ENCODE results near the gene SEMA3F. TPM values are rescaled to one million over a fixed set of nuclear protein-coding genes. Genes with fewer than 3 reads are reported as not detected.

Gene SEMA3F
- total and polyA plus RNA-seq, 2 of the 4 experiments (the other 2 are of a cell fraction) = 7.3 to 23.3 TPM

- intact Hi-C loops (cut with micrococcal nuclease) (loop anchor here (5.0 kb wide), 1 partner anchor 318 kb away; no protein-coding TSS in a partner anchor), dilution Hi-C loops (cut with HindIII; ENCODE audit: low sequenced_read_pairs, unreplicated experiment) (no loop called here), in situ Hi-C loops (cut with MboI; ENCODE audit: low sequenced_read_pairs) (loop anchor here (5.0 kb wide), 2 partner anchors 32 to 48 kb away; partner anchors contain the start of gene GNAT1)
- ChIA-PET CTCF (interaction anchor here (0.6 to 2.7 kb wide), 3 partner anchors 15 to 1995 kb away, joined by 3 to 22 read pairs (median 5); no protein-coding TSS in a partner anchor), POLR2A (ENCODE audit: unreplicated experiment) (no interaction called here)
- Histone ChIP-seq H3K4me2 (ENCODE audit: low read depth, low read length) (no peak overlapping the region), H2AK5ac (ENCODE audit: low read depth, low read length) (no peak overlapping the region), H4K8ac (ENCODE audit: low read depth in 2 of 2, low read length in 2 of 2) (no peak overlapping the region), H3K4ac (ENCODE audit: low read depth, low read length) (no peak overlapping the region), H2AK9ac (replicated peaks; ENCODE audit: low read depth, low read length, poor library complexity) (no peak overlapping the region), H3K36me3 (ENCODE audit: control insufficient read depth, insufficient read depth, low read length) (no peaks in the 10 kb centered on the region), H2BK15ac (ENCODE audit: low read depth, low read length) (no peak overlapping the region), H2AFZ (replicated peaks; ENCODE audit: low read length, poor library complexity) (no peak overlapping the region), H3K27ac (ENCODE audit: insufficient read depth, low read length) (no peak overlapping the region), H3K4me1 (ENCODE audit: control insufficient read depth, insufficient read depth, low read length) (peaks cover 7% of the 10 kb centered on the region), H2BK5ac (ENCODE audit: low read depth, low read length, poor library complexity, severe bottlenecking) (no peak overlapping the region), H3K79me1 (ENCODE audit: low read depth in 1 of 2, low read length in 2 of 2) (peaks cover 0 to 10% of the 10 kb centered on the region in 2 experiments; a peak in 2 of 4 replicates), H2BK20ac (ENCODE audit: low read depth, low read length) (no peak overlapping the region), H3K9me3 (ENCODE audit: control insufficient read depth, insufficient read depth, low read length) (no peaks in the 10 kb centered on the region), H3K18ac (ENCODE audit: low read depth, low read length) (no peak overlapping the region), H3K14ac (replicated peaks; ENCODE audit: low read depth, low read length) (no peak overlapping the region), H3K56ac (ENCODE audit: extremely low read depth, insufficient read depth, low read length) (no peak overlapping the region), H3K23ac (ENCODE audit: low read depth, low read length) (no peak overlapping the region), H4K5ac (ENCODE audit: low read depth, low read length) (no peak overlapping the region), H2BK120ac (ENCODE audit: low read depth, low read length) (no peak overlapping the region), H4K20me1 (ENCODE audit: insufficient read depth, low read length) (no peaks in the 10 kb centered on the region), H3K9ac (ENCODE audit: low read depth, low read length) (no peak overlapping the region), H4K91ac (ENCODE audit: insufficient read depth, low read depth, low read length) (no peak overlapping the region), H3K27me3 (ENCODE audit: control insufficient read depth, insufficient read depth, low read length) (peaks cover 3% of the 10 kb centered on the region; the same call in 1 of the 2 replicates), H3K4me3 (ENCODE audit: insufficient read depth, low read depth, low read length) (no peak overlapping the region), H3K9me1 (ENCODE audit: insufficient read depth, low read length) (peaks cover 4% of the 10 kb centered on the region; the same call in 1 of the 2 replicates)
- WGBS, 2 experiments (ENCODE audit: extremely low coverage in 2 of 2, insufficient read length in 1 of 2) = 59% methylated on average over 5 of the region's 5 CpGs; no CpG with 5 or more reads in 1 of the 2 experiments
- DNase-seq = no peak
- TF ChIP-seq MAZ (IDR thresholded peaks at IDR 0.05; ENCODE audit: borderline replicate concordance, low read depth, low read length) (no peak), POLR2A (IDR thresholded peaks at IDR 0.05; ENCODE audit: low read depth, low read length) (no peak), SMC3 (IDR thresholded peaks at IDR 0.05; ENCODE audit: low read depth, low read length) (no peak)
- TF ChIP-seq, protein P1, sequence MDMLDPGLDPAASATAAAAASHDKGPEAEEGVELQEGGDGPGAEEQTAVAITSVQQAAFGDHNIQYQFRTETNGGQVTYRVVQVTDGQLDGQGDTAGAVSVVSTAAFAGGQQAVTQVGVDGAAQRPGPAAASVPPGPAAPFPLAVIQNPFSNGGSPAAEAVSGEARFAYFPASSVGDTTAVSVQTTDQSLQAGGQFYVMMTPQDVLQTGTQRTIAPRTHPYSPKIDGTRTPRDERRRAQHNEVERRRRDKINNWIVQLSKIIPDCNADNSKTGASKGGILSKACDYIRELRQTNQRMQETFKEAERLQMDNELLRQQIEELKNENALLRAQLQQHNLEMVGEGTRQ (IDR thresholded peaks at IDR 0.05; ENCODE audit: low read depth, low read length) = no peak
- ATAC-seq (ENCODE audit: low read depth) = no peak
- BruUV-seq (replicated peaks) = no TSS peak
These were observed 69.5 kb downstream of the SEMA3F start for GRCh38 chr3:50224639-50225038.
